ENCODE data around the gene MAMDC4.
"Not testable (repeated sequence)": the region's sequence is repeated elsewhere in the genome, so short reads cannot be mapped to it uniquely, and the experiment has no call there.

The MAMDC4 gene

DNA sequence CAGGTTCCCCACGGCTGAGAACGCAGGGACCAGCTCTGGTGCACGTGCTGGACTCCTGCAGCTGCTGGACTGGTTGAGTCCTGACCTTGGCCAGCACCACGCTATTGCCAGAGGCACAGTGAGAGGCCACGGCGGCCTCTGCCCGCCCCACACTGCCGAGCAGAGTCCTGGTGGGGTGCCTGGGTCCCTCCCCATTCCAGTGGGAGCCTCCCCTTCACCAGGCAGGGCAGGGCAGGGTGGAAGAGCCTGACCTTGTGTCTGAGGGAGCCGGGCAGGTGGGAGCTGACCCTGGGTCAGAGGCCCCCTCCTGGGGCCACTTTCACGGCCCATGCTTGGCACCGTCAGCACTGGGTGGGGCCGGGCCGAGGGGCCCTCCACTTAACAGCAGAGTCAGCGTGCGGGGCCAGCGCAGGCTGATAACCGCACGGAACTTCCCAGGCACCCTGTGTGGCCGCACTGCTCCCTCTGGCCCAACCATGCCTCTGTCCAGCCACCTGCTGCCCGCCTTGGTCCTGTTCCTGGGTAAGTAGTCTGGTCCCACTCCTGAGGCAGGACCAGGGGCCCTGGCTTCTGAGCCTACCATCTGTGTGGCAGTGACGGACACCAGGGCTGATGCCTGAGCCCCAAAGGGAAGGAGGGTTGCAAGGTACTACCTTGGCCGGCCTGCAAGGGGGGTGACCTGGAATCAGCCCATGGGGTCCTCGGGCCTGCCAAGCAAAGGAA lies at the start of gene MAMDC4:
Gene MAMDC4, plus strand, starts transcription at position 406 of the 723 bp plus-strand sequence. Its CDS starts 71 bp downstream, at position 477.
- no peak for DNase-seq (ENCODE audit: low spot score)

DNA sequence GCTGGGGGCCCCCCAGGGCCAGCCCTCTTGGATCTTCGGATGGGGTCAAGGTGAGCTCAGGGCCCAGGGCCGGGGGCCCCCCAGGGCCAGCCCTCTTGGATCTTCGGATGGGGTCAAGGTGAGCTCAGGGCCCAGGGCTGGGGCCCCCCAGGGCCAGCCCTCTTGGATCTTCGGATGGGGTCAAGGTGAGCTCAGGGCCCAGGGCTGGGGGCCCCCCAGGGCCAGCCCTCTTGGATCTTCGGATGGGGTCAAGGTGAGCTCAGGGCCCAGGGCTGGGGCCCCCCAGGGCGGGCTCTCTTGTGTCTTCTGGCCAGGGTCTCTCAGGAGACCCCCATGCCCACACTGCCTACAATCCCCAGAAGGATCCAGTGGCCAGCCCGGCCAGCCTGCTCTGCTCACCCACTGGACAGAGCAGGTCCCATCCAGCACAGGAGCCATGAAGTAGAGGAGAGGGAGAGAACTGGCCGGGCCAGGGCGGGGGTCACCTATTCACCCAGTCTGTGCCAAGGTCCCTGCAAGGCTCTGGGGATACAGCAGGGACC lies 49.1 kb upstream of the MAMDC4 start:
- not testable (repeated sequence) for DNase-seq (ENCODE audit: low spot score)

DNA sequence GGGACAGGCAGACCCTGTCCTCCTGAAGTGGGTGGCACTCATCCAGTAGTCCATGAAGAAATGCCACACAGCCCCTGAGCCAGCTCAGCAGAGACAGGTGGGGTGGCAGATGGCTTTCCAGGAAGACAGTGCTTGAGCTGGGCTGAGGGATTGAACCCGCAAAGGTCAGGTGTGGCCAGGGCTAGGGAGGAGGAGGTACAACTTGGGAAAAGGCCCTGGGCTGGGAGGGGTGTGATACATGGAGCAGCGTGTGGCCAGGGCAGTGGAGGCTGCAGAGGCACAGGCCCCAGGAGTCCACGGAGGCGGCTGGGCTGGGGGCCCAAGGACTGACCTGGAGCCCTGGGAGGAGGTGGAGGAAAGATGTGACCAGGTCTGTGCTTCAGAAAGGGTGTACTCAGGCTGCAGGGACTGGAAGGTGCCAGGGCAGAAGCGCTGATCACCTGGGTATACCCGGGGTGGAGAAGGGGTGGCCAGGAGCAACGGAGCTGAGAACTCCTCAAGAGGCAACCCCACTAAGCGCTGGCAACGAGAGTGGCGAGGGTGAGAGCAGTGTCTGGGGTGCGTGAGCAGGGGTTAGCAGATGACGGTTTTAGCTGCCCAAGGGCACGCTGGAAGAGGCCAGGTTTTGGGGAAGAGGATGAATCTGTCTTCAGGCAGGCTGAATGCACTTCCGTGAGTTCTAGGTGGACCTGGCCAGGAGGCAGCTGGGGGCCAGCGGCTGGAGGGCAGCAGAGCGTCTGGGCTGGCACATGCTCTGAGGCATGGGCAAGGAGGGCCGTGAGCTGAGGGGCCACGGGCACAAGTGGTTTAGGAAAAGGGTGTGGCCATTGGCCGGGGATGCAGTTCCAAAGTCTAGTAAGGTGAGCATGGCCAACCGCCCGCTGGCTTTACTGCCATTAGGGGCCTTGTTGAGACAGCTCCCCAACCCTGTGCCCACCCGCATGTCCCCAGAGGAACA lies 48.3 kb upstream of the MAMDC4 start:
- no peak for DNase-seq (ENCODE audit: low spot score)

DNA sequence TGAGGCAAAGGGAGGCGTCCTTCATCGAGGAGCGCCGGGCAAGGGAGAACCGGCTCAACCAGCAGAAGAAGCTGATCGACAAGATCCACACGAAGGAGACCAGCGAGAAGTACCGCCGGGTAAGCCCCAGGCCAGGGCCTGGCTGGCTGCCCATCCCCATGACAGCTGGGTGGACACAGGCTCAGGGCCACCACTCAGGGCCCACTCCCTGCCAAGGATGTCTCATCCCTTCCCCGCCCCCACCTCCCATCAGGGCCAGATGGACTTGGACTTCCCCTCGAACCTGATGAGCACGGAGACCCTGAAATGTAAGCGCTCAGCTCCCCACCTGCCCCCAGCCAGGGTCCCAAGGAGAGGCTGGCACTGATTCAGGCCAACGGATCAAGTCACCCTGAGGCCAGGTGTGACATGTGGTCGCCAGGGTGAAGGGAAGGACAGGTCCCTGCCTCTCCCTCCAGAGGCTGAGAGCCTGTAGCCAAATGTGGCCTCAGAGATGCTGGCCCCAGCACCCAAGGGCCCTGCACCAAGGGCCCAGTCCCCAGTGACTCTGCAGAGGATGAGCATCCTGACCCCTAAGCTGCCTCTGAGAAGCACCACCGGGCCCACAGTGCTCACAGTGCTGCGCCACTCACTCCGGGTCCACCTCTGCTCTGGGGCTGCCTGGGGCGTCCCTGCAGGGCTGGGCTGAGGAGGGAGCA lies 47.5 kb upstream of the MAMDC4 start:
- DNase-seq (ENCODE audit: low spot score): no peak

DNA sequence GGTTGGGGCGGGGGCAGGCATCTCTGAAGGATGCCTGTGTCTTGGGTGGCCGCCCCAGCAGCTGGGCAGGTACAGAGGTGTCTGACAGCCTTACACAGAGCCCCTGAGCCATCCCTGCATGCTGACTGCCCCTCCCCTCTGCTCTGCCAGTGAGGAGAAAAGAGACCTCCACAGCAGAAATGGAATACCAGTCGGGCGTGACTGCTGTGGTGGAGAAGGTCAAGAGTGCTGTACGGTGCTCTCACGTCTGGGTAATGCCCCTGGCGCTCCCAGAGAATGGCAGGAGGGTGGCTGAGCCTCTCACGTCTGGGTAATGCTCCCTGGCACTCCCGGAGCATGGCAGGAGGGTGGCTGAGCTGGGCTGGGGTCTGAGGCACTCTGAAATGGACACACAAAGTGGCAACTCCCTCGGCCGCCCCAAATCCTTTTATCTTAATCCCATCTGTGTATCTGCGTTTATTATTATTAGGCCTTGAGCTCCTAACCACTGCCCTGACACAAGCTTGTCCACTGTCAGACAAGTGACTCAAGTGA lies 46.9 kb upstream of the MAMDC4 start:
- no peak for DNase-seq (ENCODE audit: low spot score)

DNA sequence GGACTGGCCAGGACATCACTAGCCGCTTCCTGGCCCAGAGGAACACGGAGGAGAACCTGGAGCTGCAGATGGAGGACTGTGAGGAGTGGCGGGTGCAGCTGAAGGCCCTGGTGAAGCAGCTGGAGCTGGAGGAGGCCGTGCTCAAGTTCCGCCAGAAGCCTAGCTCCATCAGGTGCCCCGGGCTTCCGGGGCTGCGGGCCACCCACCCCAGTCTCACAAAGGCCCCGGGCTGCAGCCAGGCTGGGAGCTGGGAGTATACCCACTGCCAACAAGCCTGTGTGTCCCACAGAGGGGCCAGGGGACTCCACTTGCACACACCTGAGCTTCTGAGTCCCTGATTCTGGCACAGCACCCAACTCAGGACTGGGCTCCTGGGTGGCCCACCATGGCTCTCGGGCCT lies 46.1 kb upstream of the MAMDC4 start:
- no peak for DNase-seq (ENCODE audit: low spot score)

DNA sequence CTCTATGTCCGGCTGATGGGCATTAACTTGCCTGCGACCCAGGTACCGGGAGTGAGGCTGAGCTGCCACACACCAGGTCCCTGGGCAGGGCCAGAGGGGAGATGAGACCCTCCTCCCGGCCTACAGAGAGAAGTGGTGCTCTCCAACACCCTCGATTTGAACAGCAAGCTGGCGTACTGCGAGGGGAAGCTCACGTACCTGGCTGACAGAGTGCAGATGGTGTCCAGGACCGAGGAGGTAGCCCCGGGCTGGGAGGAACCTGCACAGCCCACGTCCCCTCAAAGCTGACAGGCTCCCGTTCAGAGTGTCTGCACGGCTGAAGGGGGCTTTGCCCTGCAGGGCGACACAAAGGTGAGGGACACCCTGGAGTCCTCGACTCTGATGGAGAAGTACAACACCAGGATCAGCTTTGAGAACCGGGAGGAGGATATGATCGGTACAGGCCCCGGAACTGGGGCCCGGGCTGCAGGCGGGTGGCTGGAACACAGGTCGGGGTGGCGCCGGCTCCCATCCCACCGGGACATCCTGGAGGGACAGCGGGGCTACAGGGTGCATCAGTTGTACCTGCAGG lies 45.4 kb upstream of the MAMDC4 start:
- DNase-seq (ENCODE audit: low spot score): no peak

DNA sequence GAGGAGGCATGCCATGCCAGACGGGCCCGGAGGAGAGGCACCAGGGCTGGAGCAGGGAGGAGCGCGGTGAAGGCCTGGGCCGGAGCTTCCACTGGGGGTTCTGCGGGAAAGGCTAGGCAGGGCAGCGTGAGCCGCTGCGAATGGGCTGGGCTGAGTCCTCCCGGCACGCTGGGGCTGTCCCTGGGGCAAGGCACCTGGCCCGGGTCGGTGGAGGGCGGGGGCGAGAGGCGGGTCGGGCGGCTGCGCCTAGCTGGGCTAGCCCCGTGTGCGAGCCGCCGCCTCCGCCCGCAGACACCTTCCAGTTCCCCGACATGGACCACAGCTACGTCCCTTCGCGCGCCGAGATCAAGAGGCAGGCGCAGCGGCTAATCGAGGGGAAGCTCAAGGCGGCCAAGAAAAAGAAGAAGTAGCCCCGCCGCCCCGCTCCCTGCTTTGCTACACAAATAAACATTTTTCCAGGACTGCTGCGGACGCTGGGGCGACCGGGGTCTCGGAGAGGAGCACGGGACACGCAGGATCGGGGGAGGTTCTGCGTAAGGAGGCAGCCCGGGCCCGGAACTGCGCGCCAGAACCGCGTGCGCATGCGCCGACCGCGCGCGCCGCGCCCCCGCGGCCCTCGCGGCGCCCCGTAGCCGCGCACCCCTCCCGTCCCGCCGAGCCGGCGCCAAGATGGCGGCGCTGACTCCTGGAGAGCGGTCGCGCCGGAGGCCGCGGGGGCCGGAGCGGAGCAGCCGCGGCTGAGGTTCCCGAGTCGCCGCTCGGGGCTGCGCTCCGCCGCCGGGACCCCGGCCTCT lies 44.7 kb upstream of the MAMDC4 start, which contains the start of gene RABL6:
Gene RABL6, plus strand, starts transcription at position 668 of the 794 bp plus-strand sequence. CDS start 249 bp downstream, outside the sequence.
- DNase-seq (ENCODE audit: low spot score): peak; percentile 99

DNA sequence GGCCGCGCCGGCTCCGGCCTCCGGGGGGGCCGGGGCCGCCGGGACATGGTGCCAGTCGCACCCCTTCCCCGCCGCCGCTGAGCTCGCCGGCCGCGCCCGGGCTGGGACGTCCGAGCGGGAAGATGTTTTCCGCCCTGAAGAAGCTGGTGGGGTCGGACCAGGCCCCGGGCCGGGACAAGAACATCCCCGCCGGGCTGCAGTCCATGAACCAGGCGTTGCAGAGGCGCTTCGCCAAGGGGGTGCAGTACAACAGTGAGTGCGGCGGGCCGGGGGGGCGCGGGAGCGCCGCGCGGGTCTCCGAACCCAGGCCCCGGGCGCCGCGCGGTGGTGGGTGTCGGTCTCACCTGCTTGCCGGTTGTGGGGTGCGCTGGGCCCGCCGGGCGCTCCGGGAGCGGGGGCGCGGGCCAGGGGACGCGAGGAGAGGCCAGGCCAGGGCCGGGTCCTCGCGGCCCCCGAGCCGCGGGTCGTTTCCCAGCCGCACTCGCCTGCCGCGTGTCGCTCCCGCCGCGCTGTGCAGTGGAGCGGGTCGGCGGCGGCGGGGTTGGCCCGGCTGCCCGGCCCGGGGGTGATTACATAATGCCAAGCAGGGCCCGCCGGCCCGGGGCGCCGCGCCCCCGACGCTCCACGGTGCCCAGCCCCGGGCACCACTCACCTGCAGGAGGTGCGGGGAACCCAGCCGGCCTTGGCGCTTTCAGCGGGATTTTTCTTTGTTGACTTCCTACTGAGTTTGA lies 43.9 kb upstream of the MAMDC4 start:
- DNase-seq (ENCODE audit: low spot score): peak; percentile 76

DNA sequence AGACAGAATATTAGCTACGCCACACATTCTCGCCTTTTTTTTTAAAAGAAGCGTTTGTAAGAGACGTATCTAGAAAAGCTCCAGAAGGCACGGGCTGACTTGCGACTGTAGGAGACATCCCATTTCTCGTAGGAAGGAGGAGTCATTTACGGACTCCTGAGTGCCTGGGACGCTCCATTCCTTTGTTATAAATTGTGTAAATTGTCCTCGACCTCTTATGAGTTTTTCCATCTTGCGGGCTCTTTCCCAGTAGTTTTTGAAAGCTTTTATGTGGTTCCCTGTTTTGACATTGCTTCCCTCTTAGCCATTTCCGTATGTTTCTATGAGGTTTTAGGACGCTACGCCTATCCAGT lies 43.4 kb upstream of the MAMDC4 start:
- no peak for DNase-seq (ENCODE audit: low spot score)

DNA sequence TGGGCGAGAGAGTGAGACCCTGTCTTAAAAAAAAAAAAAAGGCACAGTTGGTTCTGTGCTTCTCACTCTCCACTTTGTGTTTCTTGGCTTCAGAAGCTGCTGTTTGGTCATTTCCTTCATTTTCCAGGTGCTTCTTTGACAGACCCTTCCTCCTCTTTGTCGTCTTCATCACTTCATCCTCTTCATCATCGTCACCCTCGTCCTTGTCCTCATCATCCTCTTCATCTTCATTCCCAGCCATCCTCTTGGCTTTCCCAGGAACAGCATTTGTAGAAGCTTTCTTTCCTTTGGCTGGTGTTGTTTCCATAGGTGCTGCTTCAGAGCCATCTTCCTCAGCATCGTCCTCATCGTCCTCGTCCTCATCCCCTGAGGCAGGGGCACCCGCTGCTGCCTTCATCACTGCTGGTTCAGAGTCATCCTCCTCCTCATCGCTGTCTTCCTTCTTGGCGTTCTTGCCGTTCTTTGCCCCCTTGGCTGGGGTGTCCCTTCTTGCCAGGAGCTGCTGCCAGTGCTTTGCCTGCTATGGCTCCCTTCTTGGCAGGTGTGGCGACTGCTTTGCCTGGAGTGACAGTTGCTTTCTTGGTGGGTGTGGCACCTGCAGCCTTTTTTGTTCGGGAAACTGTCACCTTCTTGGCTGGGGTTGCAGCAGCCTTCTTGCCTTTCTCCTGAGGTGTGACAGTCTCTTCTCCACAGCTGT lies 37.3 kb upstream of the MAMDC4 start:
- no peak for DNase-seq (ENCODE audit: low spot score)

DNA sequence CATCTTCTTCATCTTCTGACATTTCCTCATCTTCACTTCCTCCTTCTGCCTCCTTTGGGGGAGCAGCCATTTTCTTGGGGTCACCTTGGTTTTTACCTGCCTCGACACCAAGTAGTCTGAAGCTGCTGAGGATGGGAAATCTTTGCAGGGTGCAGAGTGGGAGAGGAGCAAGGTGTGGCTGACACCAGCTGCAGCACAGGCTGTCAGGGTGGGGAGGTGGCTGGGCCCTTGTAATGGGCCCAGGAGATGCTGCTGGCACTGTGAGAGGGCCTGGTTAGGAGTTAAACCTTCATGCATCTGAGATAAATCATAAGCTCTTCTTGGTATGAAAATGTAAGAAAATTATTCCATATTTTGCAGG lies 36.7 kb upstream of the MAMDC4 start:
- DNase-seq (ENCODE audit: low spot score): no peak

DNA sequence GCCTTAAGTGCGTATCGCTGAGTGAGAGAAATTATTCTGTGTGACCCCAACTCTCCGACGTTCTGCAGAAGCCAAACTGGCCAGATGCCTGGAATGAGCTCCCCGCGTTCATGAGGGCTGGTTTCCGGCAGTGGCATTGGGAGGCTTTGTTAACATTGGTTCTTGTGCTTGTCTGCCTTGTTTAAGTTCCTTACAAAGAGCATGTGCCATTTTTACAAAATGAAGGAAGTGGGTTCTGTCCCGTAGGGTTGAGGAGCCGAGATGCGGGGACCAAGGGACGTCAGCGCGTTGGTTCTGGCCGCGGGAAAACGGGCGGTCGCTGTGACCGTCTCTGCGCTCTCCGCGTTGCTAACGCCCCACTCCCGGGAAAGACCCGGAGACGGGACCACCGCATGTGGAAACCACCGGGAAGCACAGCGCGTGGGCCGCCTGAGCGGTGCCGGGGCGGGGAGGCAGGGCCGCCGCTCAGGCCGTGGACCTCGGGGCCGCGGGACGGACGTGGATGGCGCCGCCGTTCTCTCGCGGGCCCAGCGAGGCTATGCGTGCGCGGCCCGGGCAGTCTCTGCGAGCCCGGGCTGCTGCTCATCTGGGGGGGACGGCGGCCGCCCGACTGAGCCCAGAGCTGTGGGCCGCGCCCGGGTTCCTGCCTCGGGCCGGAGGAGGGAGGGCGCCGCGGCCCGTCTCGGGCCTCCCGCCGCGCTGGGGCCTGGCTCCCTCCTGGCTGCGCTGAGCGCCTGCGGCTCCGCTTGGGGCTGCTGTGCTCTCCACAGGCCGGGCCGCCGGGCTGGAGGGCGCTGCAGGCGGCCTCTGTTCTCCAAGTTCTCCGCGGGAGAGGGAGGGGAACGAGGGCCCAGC lies 30.9 kb upstream of the MAMDC4 start:
- no peak for DNase-seq (ENCODE audit: low spot score)

DNA sequence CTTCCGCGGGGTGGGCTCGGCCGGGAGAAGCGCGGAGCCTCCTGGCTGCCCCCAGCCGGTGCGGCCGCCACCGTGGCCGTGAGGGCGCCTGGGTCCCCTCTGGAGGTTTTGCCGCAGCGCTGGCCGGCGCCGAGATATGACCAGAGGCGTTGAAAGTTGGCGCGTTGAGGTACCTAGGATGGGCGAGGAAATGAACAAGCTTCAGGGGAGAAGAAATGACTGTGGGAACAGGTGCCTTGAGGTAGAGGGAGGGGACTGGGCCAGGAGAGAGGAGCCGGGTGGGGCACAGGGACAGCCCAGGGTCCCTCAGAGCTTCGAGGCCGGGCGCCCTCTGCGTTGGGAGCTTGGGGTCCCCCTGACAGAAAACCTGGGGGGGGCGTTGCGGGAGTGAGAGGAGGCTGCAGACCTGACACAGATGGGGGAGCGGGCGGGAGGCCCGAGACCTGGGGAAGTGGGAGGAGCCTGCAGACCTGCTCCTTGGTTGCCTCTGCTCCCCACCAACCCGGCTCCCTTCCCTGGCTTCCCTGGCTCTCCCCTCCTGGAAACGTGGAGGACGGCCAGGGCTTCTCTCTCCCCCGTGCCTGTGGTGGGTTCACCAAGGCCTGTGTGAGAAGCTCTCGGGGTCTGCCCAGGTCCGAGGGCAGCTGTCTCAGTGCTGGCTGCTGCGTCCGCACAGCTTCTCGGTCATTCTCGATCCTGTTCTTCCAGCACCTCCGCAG lies 30.2 kb upstream of the MAMDC4 start:
- no peak for DNase-seq (ENCODE audit: low spot score)

DNA sequence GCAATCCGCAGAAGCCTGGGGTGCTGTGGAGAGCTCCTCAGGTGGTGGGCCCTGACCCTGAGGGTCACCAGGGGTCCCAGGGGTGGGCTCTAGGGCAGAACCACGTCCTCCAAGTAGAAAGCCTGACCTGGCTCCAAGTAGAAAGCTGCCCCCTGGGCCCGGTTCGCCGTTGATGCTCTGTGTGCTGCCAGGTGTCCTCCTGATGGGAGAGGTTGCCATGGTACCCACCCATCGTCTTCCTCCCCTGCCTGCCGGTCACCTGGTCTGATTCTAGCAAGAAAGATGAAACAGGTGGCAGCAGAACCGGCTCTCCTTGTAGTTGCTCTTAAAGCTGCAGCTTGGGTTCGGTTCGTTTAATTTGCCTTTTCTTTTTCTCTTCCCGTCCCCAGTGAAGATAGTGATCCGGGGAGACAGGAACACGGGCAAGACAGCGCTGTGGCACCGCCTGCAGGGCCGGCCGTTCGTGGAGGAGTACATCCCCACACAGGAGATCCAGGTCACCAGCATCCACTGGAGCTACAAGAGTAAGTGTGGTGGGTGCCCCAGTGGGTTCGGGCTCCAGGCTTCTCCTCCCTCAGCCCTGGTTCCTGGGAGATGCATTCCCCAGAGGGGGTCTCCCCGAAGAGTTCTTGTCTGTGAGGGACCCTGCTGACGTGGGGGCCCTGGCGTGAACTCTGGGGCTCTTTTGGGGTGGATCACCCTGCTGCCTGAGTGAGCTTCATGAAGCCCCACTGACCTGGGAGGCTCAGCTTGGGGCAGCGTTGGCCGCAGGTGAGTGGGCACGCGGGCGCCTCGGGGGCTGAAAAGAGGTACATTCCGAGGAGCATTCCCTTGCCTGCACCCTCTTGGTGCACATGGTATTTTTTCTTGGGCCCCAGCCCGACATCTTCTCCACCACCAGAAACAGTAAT lies 28.8 kb upstream of the MAMDC4 start:
- DNase-seq (ENCODE audit: low spot score): no peak

DNA sequence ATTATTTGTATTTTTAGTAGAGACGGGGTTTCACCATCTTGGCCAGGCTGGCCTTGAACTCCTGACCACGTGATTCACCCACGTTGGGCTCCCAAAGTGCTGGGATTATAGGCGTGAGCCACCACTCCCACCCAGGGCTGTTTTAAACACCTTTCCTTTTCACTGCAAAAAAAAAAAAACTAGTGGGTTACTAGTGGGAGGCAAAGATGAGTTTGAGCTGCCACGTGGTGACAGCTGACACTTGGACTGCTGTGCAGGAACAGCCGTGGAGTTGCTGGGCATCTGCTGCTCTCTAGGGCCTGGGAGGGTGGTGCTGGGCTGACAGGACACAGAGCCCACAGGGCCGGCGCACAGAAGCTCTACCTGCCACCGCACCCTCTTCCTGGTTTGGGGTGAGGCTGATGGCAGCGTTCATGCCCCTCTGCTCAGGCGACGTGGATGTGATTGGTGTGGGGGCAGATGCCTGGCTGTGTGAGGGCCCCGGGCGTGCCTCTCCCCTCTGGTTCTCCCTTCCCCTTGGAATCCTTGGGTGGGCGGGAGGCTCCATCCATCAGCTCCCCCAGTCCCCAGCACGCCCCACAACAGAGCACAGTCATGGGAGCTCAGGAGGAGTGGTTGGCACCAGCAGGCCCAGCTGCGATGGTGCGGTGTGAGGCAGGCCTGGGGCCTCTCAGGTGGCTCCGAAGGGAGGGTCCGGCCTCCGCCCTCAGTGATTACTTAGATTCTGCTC lies 27.5 kb upstream of the MAMDC4 start:
- DNase-seq (ENCODE audit: low spot score): no peak
